ENCODE results near the gene GRAMD1A. TPM values are rescaled to one million over a fixed set of nuclear protein-coding genes. Genes with fewer than 3 reads are reported as not detected.
A peak's percentile ranks its signal among the peaks of the same experiment; 100 is the strongest.

GRAMD1A gene
- total and polyA plus RNA-seq, 2 of the 8 experiments (the other 6 are each of a cell fraction or from before 2014, with no cell fraction given) = 113 to 154 TPM

DNA sequence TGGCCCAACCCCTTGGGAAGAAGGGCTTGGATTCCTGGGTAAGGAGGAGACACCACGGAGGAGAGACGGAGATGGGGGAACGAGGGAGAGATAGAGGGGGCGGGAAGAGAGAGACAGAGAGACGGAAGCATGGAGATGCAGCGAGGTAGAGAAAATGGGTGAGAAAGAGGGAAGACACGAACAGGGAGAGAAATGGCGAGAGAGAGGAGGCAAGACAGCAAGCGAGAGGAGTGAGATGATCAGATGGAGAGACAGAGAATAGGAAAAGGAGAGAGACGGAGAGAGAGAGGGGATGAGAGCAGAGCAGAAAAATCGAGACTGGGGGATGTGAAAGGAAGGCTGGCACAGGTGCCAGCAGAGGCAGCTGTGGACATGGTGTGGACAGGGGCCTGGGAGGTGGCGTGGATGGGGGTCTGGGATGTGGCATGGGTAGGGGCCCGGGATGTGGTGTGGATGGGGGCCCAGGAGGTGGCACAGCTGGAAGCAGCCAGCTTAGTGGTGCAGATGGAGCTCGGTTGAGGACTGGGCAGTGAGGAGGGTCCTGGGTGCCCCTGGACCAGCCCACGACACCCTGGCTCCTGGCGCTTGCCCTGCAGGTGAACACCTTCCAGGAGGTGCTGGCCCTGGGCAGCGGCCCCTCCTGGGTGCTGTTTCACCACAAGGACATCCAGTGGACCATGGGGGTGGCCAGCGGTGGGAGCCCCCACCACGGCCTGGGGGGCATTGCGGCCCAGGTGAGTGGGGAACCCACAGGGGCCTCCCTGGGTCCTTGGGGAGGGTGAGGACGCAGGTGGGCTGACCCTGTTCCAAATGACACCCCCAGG, 75.3 kb downstream of the GRAMD1A start:
- no peak overlapping the region for H3K9ac ChIP-seq (replicated peaks in 1 of 4; ENCODE audit: extremely low read depth in 1 of 4, low read depth in 3 of 4, low read length in 3 of 4)
- H2BK5ac ChIP-seq (ENCODE audit: low read depth, low read length) = no peak overlapping the region
- H3K27me3 ChIP-seq (replicated peaks in 1 of 4; ENCODE audit: control insufficient read depth in 3 of 4, extremely low read depth in 1 of 4, insufficient read depth in 3 of 4, low read length in 3 of 4) = no peaks in the 10 kb centered on the region; a peak in 2 of 7 replicates
- no peaks in the 10 kb centered on the region for H3K79me2 ChIP-seq (ENCODE audit: control insufficient read depth in 1 of 2, insufficient read depth in 2 of 2, low read length in 2 of 2)
- H3K14ac ChIP-seq (ENCODE audit: insufficient read length) = no peak overlapping the region
- H3K4me1 ChIP-seq (replicated peaks in 1 of 4; ENCODE audit: control insufficient read depth in 3 of 4, insufficient read depth in 4 of 4, low read length in 3 of 4) = 0 out of 7 replicates have a peak, but pooled peaks cover 0 to 2% (median 0%) of the 10 kb centered on the region in 4 experiments
- H3K27ac ChIP-seq (ENCODE audit: low read depth, low read length) = no peak overlapping the region
- ChIA-PET POLR2A (ENCODE audit: partially characterized antibody) (interaction anchor here (0.9 kb wide), 1 partner anchor 10 kb away, joined by 3 read pairs; no protein-coding TSS in a partner anchor), CTCF (ENCODE audit: partially characterized antibody) (interaction anchor here (0.8 to 1.9 kb wide), 3 partner anchors 11 to 60 kb away, joined by 4 to 7 read pairs (median 6); partner anchors contain the start of gene LGI4)
- H3K79me1 ChIP-seq (ENCODE audit: low read depth, low read length) = no peaks in the 10 kb centered on the region
- no peak overlapping the region for H4K91ac ChIP-seq (replicated peaks; ENCODE audit: insufficient read length, low read length)
- H4K8ac ChIP-seq (ENCODE audit: extremely low read depth, insufficient read depth, low read length) = peak overlapping the region; percentile 35
- no peak for FAIRE-seq
- no peak overlapping the region for H3K4ac ChIP-seq (replicated peaks; ENCODE audit: insufficient read length, low read depth, low read length)
- no peak overlapping the region for H2BK120ac ChIP-seq (replicated peaks; ENCODE audit: low read depth, low read length)
- no peak overlapping the region for H4K5ac ChIP-seq (ENCODE audit: insufficient read length, low read depth, low read length)
- no peak overlapping the region for H3K4me2 ChIP-seq (ENCODE audit: insufficient read depth in 1 of 2, low read depth in 2 of 2, low read length in 2 of 2)
- no peak overlapping the region for H2BK20ac ChIP-seq (ENCODE audit: low read length)
- H2AFZ ChIP-seq (ENCODE audit: low read length) = no peak overlapping the region
- H3K9me3 ChIP-seq (ENCODE audit: insufficient read depth in 2 of 2, low read depth in 1 of 2, low read length in 1 of 2) = peaks cover 3% of the 10 kb centered on the region in 2 experiments; a peak in 3 of 4 replicates
- peak overlapping the region; percentile 61; the same call in 1 of the 2 replicates for H2BK15ac ChIP-seq (ENCODE audit: low read length)
- no peaks in the 10 kb centered on the region; the same call in 1 of the 2 replicates for H3K23me2 ChIP-seq (ENCODE audit: low read depth, low read length)
- WGBS, 2 experiments (ENCODE audit: extremely low coverage in 1 of 2, insufficient coverage in 1 of 2, insufficient read length in 1 of 2, insufficient replicate concordance in 2 of 2, low coverage in 1 of 2, low lambda C conversion rate in 2 of 2, missing lambda C conversion rate in 1 of 2) = 90% methylated on average over 21 of the region's 21 CpGs; no CpG with 5 or more reads in 1 of the 2 experiments
- DNase-seq (ENCODE audit: low read depth in 1 of 2, low spot score in 2 of 2) = no peak
- no peak overlapping the region for H3K18ac ChIP-seq (ENCODE audit: extremely low read depth, low read length)
- H3K36me3 ChIP-seq (ENCODE audit: control insufficient read depth in 2 of 4, insufficient read depth in 4 of 4, low read length in 3 of 4) = no peaks in the 10 kb centered on the region
- no peaks in the 10 kb centered on the region for H4K20me1 ChIP-seq (replicated peaks in 1 of 2; ENCODE audit: control insufficient read depth in 1 of 2, insufficient read depth in 2 of 2, low read length in 2 of 2)
- H3K4me3 ChIP-seq (ENCODE audit: extremely low read depth in 1 of 4, insufficient read depth in 2 of 4, low read depth in 3 of 4, low read length in 4 of 4) = no peak overlapping the region
- no peak overlapping the region for H3K56ac ChIP-seq (replicated peaks; ENCODE audit: insufficient read length, low read depth, low read length)
- 0 out of 2 replicates have a peak overlapping the region, but pooled peaks have one; percentile 13 for H2AK5ac ChIP-seq (ENCODE audit: low read depth, low read length)
- H3K23ac ChIP-seq (ENCODE audit: insufficient read length) = no peak overlapping the region
- peak overlapping the region; percentile 60; the same call in 1 of the 2 replicates for H2BK12ac ChIP-seq (ENCODE audit: low read depth, low read length)
- TF ChIP-seq, protein P1, sequence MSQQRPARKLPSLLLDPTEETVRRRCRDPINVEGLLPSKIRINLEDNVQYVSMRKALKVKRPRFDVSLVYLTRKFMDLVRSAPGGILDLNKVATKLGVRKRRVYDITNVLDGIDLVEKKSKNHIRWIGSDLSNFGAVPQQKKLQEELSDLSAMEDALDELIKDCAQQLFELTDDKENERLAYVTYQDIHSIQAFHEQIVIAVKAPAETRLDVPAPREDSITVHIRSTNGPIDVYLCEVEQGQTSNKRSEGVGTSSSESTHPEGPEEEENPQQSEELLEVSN (IDR thresholded peaks at IDR 0.05) = no peak
- TF ChIP-seq TBP (IDR thresholded peaks at IDR 0.05; ENCODE audit: low read depth, low read length) = no peak
- no peak for TF ChIP-seq CHD1 (IDR thresholded peaks at IDR 0.05; ENCODE audit: low read depth, low read length)
- no peak for TF ChIP-seq NANOG (IDR thresholded peaks at IDR 0.05; ENCODE audit: insufficient read depth, low read depth, low read length, poor library complexity, severe bottlenecking)
- no peak for TF ChIP-seq EZH2 (IDR thresholded peaks at IDR 0.05; ENCODE audit: low read depth, low read length, severe bottlenecking)
- TF ChIP-seq, protein P2, sequence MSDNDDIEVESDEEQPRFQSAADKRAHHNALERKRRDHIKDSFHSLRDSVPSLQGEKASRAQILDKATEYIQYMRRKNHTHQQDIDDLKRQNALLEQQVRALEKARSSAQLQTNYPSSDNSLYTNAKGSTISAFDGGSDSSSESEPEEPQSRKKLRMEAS (IDR thresholded peaks at IDR 0.05) = no peak
- TF ChIP-seq KDM4A (IDR thresholded peaks at IDR 0.05; ENCODE audit: low read depth, low read length, severe bottlenecking) = no peak
- TF ChIP-seq NRF1 (IDR thresholded peaks at IDR 0.05; ENCODE audit: low read depth, low read length) = no peak
- no peak for TF ChIP-seq TAF7 (optimal IDR thresholded peaks at IDR 0.05; ENCODE audit: borderline replicate concordance, low read depth, low read length)
- TF ChIP-seq HDAC2 (IDR thresholded peaks at IDR 0.05; ENCODE audit: borderline replicate concordance in 1 of 2, low read depth in 2 of 2, low read length in 2 of 2) = no peak

Measured in H1 (cell line).